GM12891 (cell line): ENCODE measurements around the gene CYP2S1.

Experiments
- POLR2A ChIP-seq: IDR thresholded peaks from 2 replicates; pipeline ENCODE4 v1.6.1; 2011; ENCODE audit warnings: low read depth, low read length, control low read depth
- POLR2AphosphoS5 ChIP-seq: IDR thresholded peaks from 2 replicates; pipeline ENCODE4 v1.6.1; 2011; ENCODE audit warnings: low read depth, low read length, control low read depth
- TAF1 ChIP-seq: IDR thresholded peaks from 2 replicates; pipeline ENCODE4 v1.6.1; 2011; ENCODE audit warnings: low read depth, low read length, control low read depth

GRCh38 chr19:41253660-41254059 is 60.6 kb downstream of the CYP2S1 start:
- TF ChIP-seq POLR2A, result no peak
- no peak for TF ChIP-seq POLR2AphosphoS5
- TF ChIP-seq TAF1, result no peak
